SK-N-MC (cell line): ENCODE measurements around the gene CACNA1B.

Source experiments
- EZH2 ChIP-seq: fragments of 200-600 bp; sonication (generic); IDR thresholded peaks from one replicate; pipeline ENCODE4 v1.6.1; 2017; ENCODE audit warnings: antibody characterized with exemption
- FOXP2 ChIP-seq: optimal IDR thresholded peaks from 2 replicates; pipeline ENCODE3; 2011; ENCODE audit warnings: mild to moderate bottlenecking, moderate library complexity; ENCODE audit not compliant: insufficient read depth; ENCODE audit errors: extremely low read length, control extremely low read depth
- POLR2AphosphoS5 ChIP-seq: IDR thresholded peaks from 2 replicates; pipeline ENCODE4 v1.6.1; 2012; ENCODE audit warnings: mild to moderate bottlenecking, low read depth, low read length, borderline replicate concordance

DNA sequence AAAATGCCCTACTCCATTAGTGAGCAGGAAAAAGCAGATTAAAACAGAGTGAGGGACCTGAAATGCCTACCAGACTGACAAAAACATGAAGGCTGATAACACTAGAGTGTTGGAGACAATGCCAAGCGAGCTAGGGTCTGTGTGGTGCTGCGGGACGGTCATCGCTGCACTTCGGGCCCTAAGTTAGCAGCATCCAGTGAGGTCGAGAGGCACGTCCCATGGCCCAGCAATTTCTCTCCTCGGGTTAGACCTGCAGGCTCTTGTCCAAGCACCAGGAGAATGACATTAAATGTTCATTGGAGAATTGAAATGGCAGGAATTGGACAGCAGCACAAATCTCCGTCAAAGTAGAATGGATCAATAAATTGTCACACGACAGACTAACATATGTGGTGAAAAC is 5.3 kb upstream of the CACNA1B start:
- TF ChIP-seq EZH2 (no peak), POLR2AphosphoS5 (no peak), FOXP2 (no peak)
